ENCODE results near the gene OSTC. TPM values are rescaled to one million over a fixed set of nuclear protein-coding genes. Genes with fewer than 3 reads are reported as not detected.
"Not testable (repeated sequence)": the region's sequence is repeated elsewhere in the genome, so short reads cannot be mapped to it uniquely, and the experiment has no call there.

Gene OSTC
- total RNA-seq, 1 donor from 2014 or later = 42.8 TPM

DNA sequence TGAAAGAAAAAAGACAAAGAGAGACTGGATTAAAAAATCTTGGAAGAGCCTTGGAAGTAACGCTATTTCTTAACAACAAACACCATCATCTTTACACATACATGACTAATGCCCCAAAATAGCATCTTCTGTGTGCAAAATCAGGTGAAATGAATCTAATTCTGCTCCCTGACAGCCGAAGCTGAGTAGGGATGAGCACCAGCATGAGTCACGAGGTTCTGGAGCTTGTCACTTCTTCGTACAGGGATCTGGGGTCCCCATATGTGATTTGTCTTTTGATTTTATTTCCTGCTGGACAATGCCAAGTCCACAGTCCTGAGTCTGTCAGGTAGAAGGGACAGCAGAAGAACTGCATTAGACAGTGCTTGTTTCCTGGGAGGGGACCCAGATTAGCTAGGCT lies 55.9 kb downstream of the OSTC start:
- Mint-ChIP-seq H3K4me3 (ENCODE audit: unreplicated experiment) (no peak overlapping the region), H3K27me3 (ENCODE audit: unreplicated experiment) (peaks cover 3% of the 10 kb centered on the region), H3K27ac (ENCODE audit: unreplicated experiment) (no peak overlapping the region), H3K4me1 (ENCODE audit: low read depth, unreplicated experiment) (no peaks in the 10 kb centered on the region), H3K9me3 (ENCODE audit: unreplicated experiment) (peaks cover 5% of the 10 kb centered on the region), H3K36me3 (ENCODE audit: unreplicated experiment) (no peaks in the 10 kb centered on the region)
- TF ChIP-seq, protein P1, sequence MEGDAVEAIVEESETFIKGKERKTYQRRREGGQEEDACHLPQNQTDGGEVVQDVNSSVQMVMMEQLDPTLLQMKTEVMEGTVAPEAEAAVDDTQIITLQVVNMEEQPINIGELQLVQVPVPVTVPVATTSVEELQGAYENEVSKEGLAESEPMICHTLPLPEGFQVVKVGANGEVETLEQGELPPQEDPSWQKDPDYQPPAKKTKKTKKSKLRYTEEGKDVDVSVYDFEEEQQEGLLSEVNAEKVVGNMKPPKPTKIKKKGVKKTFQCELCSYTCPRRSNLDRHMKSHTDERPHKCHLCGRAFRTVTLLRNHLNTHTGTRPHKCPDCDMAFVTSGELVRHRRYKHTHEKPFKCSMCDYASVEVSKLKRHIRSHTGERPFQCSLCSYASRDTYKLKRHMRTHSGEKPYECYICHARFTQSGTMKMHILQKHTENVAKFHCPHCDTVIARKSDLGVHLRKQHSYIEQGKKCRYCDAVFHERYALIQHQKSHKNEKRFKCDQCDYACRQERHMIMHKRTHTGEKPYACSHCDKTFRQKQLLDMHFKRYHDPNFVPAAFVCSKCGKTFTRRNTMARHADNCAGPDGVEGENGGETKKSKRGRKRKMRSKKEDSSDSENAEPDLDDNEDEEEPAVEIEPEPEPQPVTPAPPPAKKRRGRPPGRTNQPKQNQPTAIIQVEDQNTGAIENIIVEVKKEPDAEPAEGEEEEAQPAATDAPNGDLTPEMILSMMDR (IDR thresholded peaks at IDR 0.05; ENCODE audit: partially characterized antibody, unreplicated experiment) = no peak
- no peak for DNase-seq

DNA sequence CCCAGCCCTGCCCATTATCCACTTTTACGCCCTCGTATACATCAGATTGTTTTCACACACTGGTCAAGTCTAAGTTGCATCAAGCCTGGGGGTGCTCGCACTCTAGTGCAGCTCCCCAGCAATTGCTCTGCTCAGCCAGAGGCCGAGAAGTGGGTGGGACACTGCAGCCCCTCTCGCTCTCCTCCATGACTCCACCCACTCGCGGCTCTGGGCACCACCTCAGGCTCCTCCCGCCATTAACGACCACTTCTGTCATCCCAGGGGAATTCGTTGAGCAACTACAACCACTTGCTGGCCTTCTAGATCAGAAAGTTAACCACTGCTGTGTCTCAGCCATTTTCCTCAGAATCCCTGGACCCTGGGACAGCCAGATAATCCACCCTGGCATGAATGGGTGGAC lies 58.8 kb downstream of the OSTC start:
- no peak overlapping the region for H3K4me3 Mint-ChIP-seq (ENCODE audit: unreplicated experiment)
- no peaks in the 10 kb centered on the region for H3K36me3 Mint-ChIP-seq (ENCODE audit: unreplicated experiment)
- H3K27me3 Mint-ChIP-seq (ENCODE audit: unreplicated experiment) = peaks cover 3% of the 10 kb centered on the region
- no peak for DNase-seq
- H3K4me1 Mint-ChIP-seq (ENCODE audit: low read depth, unreplicated experiment) = no peaks in the 10 kb centered on the region
- H3K27ac Mint-ChIP-seq (ENCODE audit: unreplicated experiment) = no peak overlapping the region
- TF ChIP-seq, protein P1 (IDR thresholded peaks at IDR 0.05; ENCODE audit: partially characterized antibody, unreplicated experiment) = no peak
- H3K9me3 Mint-ChIP-seq (ENCODE audit: unreplicated experiment) = peaks cover 6% of the 10 kb centered on the region

DNA sequence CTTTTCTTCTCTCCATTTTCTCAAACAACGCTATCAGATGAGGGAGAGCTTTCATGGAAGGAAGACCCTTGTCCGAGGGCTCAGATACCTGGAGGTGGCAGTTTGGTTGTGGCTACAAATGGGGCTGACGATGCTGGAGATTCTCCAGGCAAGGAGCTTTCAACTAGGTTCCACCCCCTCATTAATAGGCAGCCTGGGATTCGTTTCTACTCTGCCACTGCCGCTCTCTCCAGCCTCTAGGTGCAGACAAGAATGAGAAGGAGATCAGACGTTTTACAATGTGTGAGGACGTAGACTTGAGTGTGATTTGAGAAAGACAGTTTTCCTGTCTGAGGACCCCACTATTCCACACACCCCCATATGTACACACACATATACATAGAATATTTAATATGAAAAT lies 59.3 kb downstream of the OSTC start:
- H3K4me1 Mint-ChIP-seq (ENCODE audit: low read depth, unreplicated experiment) = no peaks in the 10 kb centered on the region
- H3K4me3 Mint-ChIP-seq (ENCODE audit: unreplicated experiment) = no peak overlapping the region
- H3K27ac Mint-ChIP-seq (ENCODE audit: unreplicated experiment) = no peak overlapping the region
- DNase-seq = no peak
- H3K36me3 Mint-ChIP-seq (ENCODE audit: unreplicated experiment) = no peaks in the 10 kb centered on the region
- H3K27me3 Mint-ChIP-seq (ENCODE audit: unreplicated experiment) = peaks cover 3% of the 10 kb centered on the region
- TF ChIP-seq, protein P1 (IDR thresholded peaks at IDR 0.05; ENCODE audit: partially characterized antibody, unreplicated experiment) = no peak
- H3K9me3 Mint-ChIP-seq (ENCODE audit: unreplicated experiment) = peaks cover 6% of the 10 kb centered on the region

DNA sequence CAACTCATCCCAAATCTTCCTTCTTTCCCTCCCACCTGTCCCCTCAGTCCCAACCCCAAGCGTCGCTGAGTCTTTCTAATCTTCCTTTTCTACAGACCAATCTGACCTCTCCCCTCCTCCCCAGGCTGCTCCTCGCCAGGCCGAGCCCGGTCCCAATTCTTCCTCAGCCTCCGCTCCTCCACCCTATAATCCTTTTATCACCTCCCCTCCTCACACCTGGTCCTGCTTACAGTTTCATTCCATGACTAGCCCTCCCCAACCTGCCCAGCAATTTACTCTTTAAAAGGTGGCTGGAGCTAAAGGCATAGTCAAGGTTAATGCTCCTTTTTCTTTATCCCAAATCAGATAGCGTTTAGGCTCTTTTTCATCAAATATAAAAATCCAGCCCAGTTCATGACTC lies 60.2 kb downstream of the OSTC start:
- not testable (repeated sequence) for H3K36me3 Mint-ChIP-seq (ENCODE audit: unreplicated experiment); H3K4me1 Mint-ChIP-seq (ENCODE audit: low read depth, unreplicated experiment); H3K4me3 Mint-ChIP-seq (ENCODE audit: unreplicated experiment); H3K27me3 Mint-ChIP-seq (ENCODE audit: unreplicated experiment); DNase-seq; H3K27ac Mint-ChIP-seq (ENCODE audit: unreplicated experiment); H3K9me3 Mint-ChIP-seq (ENCODE audit: unreplicated experiment)

DNA sequence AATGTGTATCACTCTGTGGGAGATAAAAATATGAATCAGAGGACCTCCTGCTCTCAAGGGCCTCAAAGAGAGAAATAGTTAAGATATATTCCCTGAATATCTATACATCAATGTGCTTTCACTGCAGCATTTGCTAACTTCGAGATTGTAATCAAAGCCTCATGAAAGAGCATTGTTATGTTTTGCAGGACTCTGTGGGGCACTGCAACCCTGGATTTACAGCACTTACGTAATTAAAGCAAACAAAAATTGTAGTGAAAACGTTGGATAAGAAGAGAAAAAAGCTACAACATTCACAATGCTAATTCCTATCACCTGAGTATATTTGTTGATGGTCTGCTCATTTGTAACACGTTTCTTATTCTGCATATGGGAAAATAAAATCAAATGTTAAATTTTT lies 64.5 kb downstream of the OSTC start:
- no peaks in the 10 kb centered on the region for H3K4me1 Mint-ChIP-seq (ENCODE audit: low read depth, unreplicated experiment)
- no peaks in the 10 kb centered on the region for H3K36me3 Mint-ChIP-seq (ENCODE audit: unreplicated experiment)

More for the DNA sequence above, 64.5 kb downstream of the OSTC start:
- Mint-ChIP-seq H3K27me3 (ENCODE audit: unreplicated experiment) (no peaks in the 10 kb centered on the region), H3K4me3 (ENCODE audit: unreplicated experiment) (no peak overlapping the region), H3K27ac (ENCODE audit: unreplicated experiment) (no peak overlapping the region), H3K9me3 (ENCODE audit: unreplicated experiment) (peaks cover 4% of the 10 kb centered on the region)
- TF ChIP-seq, protein P1 (IDR thresholded peaks at IDR 0.05; ENCODE audit: partially characterized antibody, unreplicated experiment) = no peak
- no peak for DNase-seq

Data from glutamatergic neuron (in vitro differentiated cells).